GM12878 (cell line): ENCODE measurements around the gene CEP250.

Experiments
- ATF3 ChIP-seq: IDR thresholded peaks from 2 replicates; pipeline ENCODE4 v1.6.1; 2011; ENCODE audit warnings: low read depth, mild to moderate bottlenecking, low read length, moderate library complexity, borderline replicate concordance; ENCODE audit errors: extremely low read depth
- CTCF ChIP-seq, 3 experiments: IDR thresholded peaks in 2 of 3; conservative IDR thresholded peaks in 1 of 3; 2 replicates each; pipeline ENCODE4 v1.5.1; 2011; ENCODE audit warnings: low read depth in 3 of 3, low read length in 3 of 3, mild to moderate bottlenecking in 3 of 3, control low read depth in 2 of 3, moderate library complexity in 2 of 3, inconsistent platforms in 1 of 3, mixed read lengths in 1 of 3; ENCODE audit not compliant: control insufficient read depth in 2 of 3, insufficient read depth in 1 of 3; ENCODE audit errors: extremely low read depth in 1 of 3
- KDM1A ChIP-seq: fragments of 200-600 bp; sonication (generic); IDR thresholded peaks from 2 replicates; pipeline ENCODE4 v1.6.1; 2016; ENCODE audit warnings: borderline replicate concordance
- PAX5 ChIP-seq: IDR thresholded peaks from 2 replicates; pipeline ENCODE4 v1.6.1; 2011; ENCODE audit warnings: low read depth, low read length, borderline replicate concordance
- POLR2A ChIP-seq: IDR thresholded peaks from 2 replicates; pipeline ENCODE4 v1.6.1; 2011; ENCODE audit warnings: low read depth, mild to moderate bottlenecking, low read length
- POLR2AphosphoS5 ChIP-seq: IDR thresholded peaks from 2 replicates; pipeline ENCODE4 v1.6.1; 2011; ENCODE audit warnings: mild to moderate bottlenecking, low read length, inconsistent platforms
- POU2F2 ChIP-seq: IDR thresholded peaks from 3 replicates; pipeline ENCODE4 v1.6.1; 2011; ENCODE audit warnings: low read depth, mild to moderate bottlenecking, low read length, borderline replicate concordance
- SPI1 ChIP-seq: IDR thresholded peaks from 2 replicates; pipeline ENCODE4 v1.6.1; 2011; ENCODE audit warnings: low read depth, mild to moderate bottlenecking, low read length, moderate library complexity, borderline replicate concordance; ENCODE audit not compliant: insufficient read depth
- SRF ChIP-seq, 2 experiments: IDR thresholded peaks; 2 replicates each; pipeline ENCODE4 v1.6.1; 2011; ENCODE audit warnings: low read depth in 2 of 2, low read length in 2 of 2, mild to moderate bottlenecking in 1 of 2, moderate library complexity in 1 of 2
- ZBTB4 ChIP-seq: fragments of 450-650 bp; formaldehyde crosslinking; IDR thresholded peaks from 2 replicates; pipeline ENCODE4 v1.4.0; 2022; ENCODE audit warnings: mild to moderate bottlenecking, moderate library complexity

GRCh38 chr20:35547329-35547728 lies 91.9 kb downstream of the CEP250 start:
- TF ChIP-seq POU2F2 (no peak), ZBTB4 (CRISPR knock-in tag) (no peak), POLR2A (no peak), CTCF (IDR thresholded peaks at IDR 0.05 in 2 of 3, conservative IDR thresholded peaks at IDR 0.05 in 1 of 3; ENCODE audit: control insufficient read depth in 2 of 3, extremely low read depth in 1 of 3, insufficient read depth in 1 of 3, low read depth in 3 of 3, low read length in 3 of 3) (no peak), SPI1 (no peak), SRF (IDR thresholded peaks at IDR 0.05; ENCODE audit: low read depth in 2 of 2, low read length in 2 of 2) (no peak), PAX5 (no peak), POLR2AphosphoS5 (no peak), ATF3 (no peak), KDM1A (no peak)
